H1 (cell line): ENCODE results near the gene GLRB. TPM values are rescaled to one million over a fixed set of nuclear protein-coding genes. Genes with fewer than 3 reads are reported as not detected.

Source experiments
- CTCF ChIA-PET: fragments of 300-600 bp; sonication (Branson Sonifier 250); formaldehyde crosslinking; loops from one replicate; lab custom pipeline; 2021; ENCODE audit not compliant: partially characterized antibody; lab: Charles Lee
- POLR2A ChIA-PET: fragments of 300-600 bp; sonication (Branson Sonifier 250); formaldehyde crosslinking; loops from one replicate; lab custom pipeline; 2021; ENCODE audit warnings: inconsistent platforms; ENCODE audit not compliant: partially characterized antibody; lab: Charles Lee
- DNase-seq, 2 experiments: peaks; one replicate each; pipeline versions ENCODE4 v3.0.0 to v3.0.0-alpha.2; 2010 to 2022; ENCODE audit warnings: low spot score in 2 of 2, low read depth in 1 of 2, mixed read lengths in 1 of 2
- FAIRE-seq: peaks from 2 replicates; lab custom pipeline; 2011; peaks lifted over from hg19 to GRCh38; lab: Jason Lieb, UNC
- H2AFZ ChIP-seq: 2 replicates; pipeline ENCODE4 v1.8.1; 2012; ENCODE audit warnings: low read length, inconsistent platforms
- H2AK5ac ChIP-seq: 2 replicates; pipeline ENCODE4 v1.6.1; 2013; ENCODE audit warnings: low read depth, low read length
- H2BK120ac ChIP-seq: replicated peaks from 2 replicates; pipeline ENCODE3; 2013; ENCODE audit warnings: low read depth, low read length, inconsistent platforms
- H2BK12ac ChIP-seq: 2 replicates; pipeline ENCODE4 v1.6.1; 2013; ENCODE audit warnings: low read depth, low read length
- H2BK15ac ChIP-seq: 2 replicates; pipeline ENCODE4 v1.6.1; 2013; ENCODE audit warnings: low read length
- H2BK20ac ChIP-seq: 2 replicates; pipeline ENCODE4 v1.6.1; 2013; ENCODE audit warnings: low read length
- H2BK5ac ChIP-seq: 2 replicates; pipeline ENCODE4 v1.6.1; 2013; ENCODE audit warnings: low read depth, low read length
- H3K14ac ChIP-seq: 2 replicates; pipeline ENCODE4 v1.6.1; 2013; ENCODE audit warnings: inconsistent platforms; ENCODE audit not compliant: insufficient read length
- H3K18ac ChIP-seq: 2 replicates; pipeline ENCODE4 v1.6.1; 2013; ENCODE audit warnings: low read length; ENCODE audit errors: extremely low read depth
- H3K23ac ChIP-seq: 2 replicates; pipeline ENCODE4 v1.6.1; 2013; ENCODE audit warnings: inconsistent platforms; ENCODE audit not compliant: insufficient read length
- H3K23me2 ChIP-seq: 2 replicates; pipeline ENCODE4 v1.6.1; 2013; ENCODE audit warnings: low read depth, low read length
- H3K27ac ChIP-seq: 2 replicates; pipeline ENCODE4 v1.6.1; 2011; ENCODE audit warnings: low read depth, low read length, inconsistent platforms
- H3K27me3 ChIP-seq, 4 experiments: replicated peaks in 1 of 4; 1 replicate in 1 of 4; 2 replicates in 3 of 4; pipeline versions ENCODE4 v1.6.1 to v1.8.1; 2011 to 2013; ENCODE audit warnings: low read length in 3 of 4, mild to moderate bottlenecking in 3 of 4, inconsistent platforms in 2 of 4, mixed read lengths in 2 of 4, moderate library complexity in 1 of 4; ENCODE audit not compliant: control insufficient read depth in 3 of 4, insufficient read depth in 3 of 4; ENCODE audit errors: extremely low read depth in 1 of 4
- H3K36me3 ChIP-seq, 4 experiments: 2 replicates each; pipeline versions ENCODE4 v1.6.1 to v1.8.1; 2011 to 2013; ENCODE audit warnings: mild to moderate bottlenecking in 4 of 4, low read length in 3 of 4, moderate library complexity in 2 of 4, control low read depth in 1 of 4, inconsistent platforms in 1 of 4; ENCODE audit not compliant: insufficient read depth in 4 of 4, control insufficient read depth in 2 of 4
- H3K4ac ChIP-seq: replicated peaks from 2 replicates; pipeline ENCODE3; 2013; ENCODE audit warnings: low read length, low read depth, mixed read lengths, inconsistent platforms; ENCODE audit not compliant: insufficient read length
- H3K4me1 ChIP-seq, 4 experiments: replicated peaks in 1 of 4; 1 replicate in 1 of 4; 2 replicates in 3 of 4; pipeline versions ENCODE4 v1.6.1 to v1.8.1; 2011 to 2013; ENCODE audit warnings: low read length in 3 of 4, inconsistent platforms in 2 of 4, mixed read lengths in 1 of 4; ENCODE audit not compliant: insufficient read depth in 4 of 4, control insufficient read depth in 3 of 4
- H3K4me2 ChIP-seq, 2 experiments: 2 replicates each; pipeline versions ENCODE4 v1.6.1 to v1.8.1; 2011 to 2013; ENCODE audit warnings: low read depth in 2 of 2, low read length in 2 of 2, control low read depth in 1 of 2, inconsistent platforms in 1 of 2, mild to moderate bottlenecking in 1 of 2; ENCODE audit not compliant: insufficient read depth in 1 of 2
- H3K4me3 ChIP-seq, 4 experiments: fragments of 200-600, 300-600 bp in 1 of 4; sonication (generic), shearing (Covaris generic), sonication (Bioruptor Twin) in 1 of 4; 2 replicates each; pipeline versions ENCODE4 v1.5.1 to v1.8.1; 2011 to 2016; ENCODE audit warnings: low read length in 4 of 4, low read depth in 3 of 4, control low read depth in 2 of 4, inconsistent platforms in 2 of 4, mild to moderate bottlenecking in 2 of 4, mixed read lengths in 1 of 4, moderate library complexity in 1 of 4; ENCODE audit not compliant: insufficient read depth in 2 of 4; ENCODE audit errors: extremely low read depth in 1 of 4
- H3K56ac ChIP-seq: replicated peaks from 2 replicates; pipeline ENCODE3; 2013; ENCODE audit warnings: low read depth, mild to moderate bottlenecking, mixed read lengths, low read length, inconsistent platforms; ENCODE audit not compliant: insufficient read length
- H3K79me1 ChIP-seq: 2 replicates; pipeline ENCODE4 v1.6.1; 2013; ENCODE audit warnings: low read depth, low read length, control low read depth
- H3K79me2 ChIP-seq, 2 experiments: 2 replicates each; pipeline versions ENCODE4 v1.6.1 to v1.8.1; 2012 to 2013; ENCODE audit warnings: low read length in 2 of 2, mild to moderate bottlenecking in 2 of 2, inconsistent platforms in 1 of 2; ENCODE audit not compliant: insufficient read depth in 2 of 2, control insufficient read depth in 1 of 2
- H3K9ac ChIP-seq, 4 experiments: replicated peaks in 1 of 4; 1 replicate in 1 of 4; 2 replicates in 3 of 4; pipeline versions ENCODE4 v1.6.1 to v1.8.1; 2011 to 2013; ENCODE audit warnings: low read depth in 3 of 4, low read length in 3 of 4, control low read depth in 2 of 4, mild to moderate bottlenecking in 2 of 4, moderate library complexity in 2 of 4, inconsistent platforms in 1 of 4; ENCODE audit errors: extremely low read depth in 1 of 4
- H3K9me3 ChIP-seq, 2 experiments: 2 replicates each; pipeline versions ENCODE4 v1.6.1 to v1.8.1; 2012 to 2013; ENCODE audit warnings: mild to moderate bottlenecking in 2 of 2, moderate library complexity in 2 of 2, control low read depth in 1 of 2, inconsistent platforms in 1 of 2, low read depth in 1 of 2, low read length in 1 of 2, mixed read lengths in 1 of 2; ENCODE audit not compliant: insufficient read depth in 2 of 2
- H4K20me1 ChIP-seq, 2 experiments: replicated peaks in 1 of 2; 2 replicates each; pipeline versions ENCODE3 to v1.8.1; 2011 to 2013; ENCODE audit warnings: inconsistent platforms in 2 of 2, low read length in 2 of 2, mild to moderate bottlenecking in 1 of 2; ENCODE audit not compliant: insufficient read depth in 2 of 2, control insufficient read depth in 1 of 2
- H4K5ac ChIP-seq: 2 replicates; pipeline ENCODE4 v1.6.1; 2013; ENCODE audit warnings: low read length, low read depth, mixed read lengths, inconsistent platforms; ENCODE audit not compliant: insufficient read length
- H4K8ac ChIP-seq: 2 replicates; pipeline ENCODE4 v1.8.0; 2013; ENCODE audit warnings: mild to moderate bottlenecking, moderate library complexity, low read length, inconsistent platforms; ENCODE audit not compliant: insufficient read depth; ENCODE audit errors: extremely low read depth
- H4K91ac ChIP-seq: replicated peaks from 2 replicates; pipeline ENCODE3; 2013; ENCODE audit warnings: low read length, mixed read lengths, inconsistent platforms; ENCODE audit not compliant: insufficient read length
- ATF3 ChIP-seq: IDR thresholded peaks from 2 replicates; pipeline ENCODE4 v1.6.1; 2011; ENCODE audit warnings: low read depth, mild to moderate bottlenecking, low read length; ENCODE audit not compliant: insufficient read depth
- BACH1 ChIP-seq: IDR thresholded peaks from 2 replicates; pipeline ENCODE4 v1.6.1; 2012; ENCODE audit warnings: low read length, improper control_type of control experiment
- CHD2 ChIP-seq: IDR thresholded peaks from 2 replicates; pipeline ENCODE4 v1.6.1; 2012; ENCODE audit warnings: low read length, improper control_type of control experiment
- EGR1 ChIP-seq: IDR thresholded peaks from 2 replicates; pipeline ENCODE4 v1.6.1; 2011; ENCODE audit warnings: low read depth, low read length, borderline replicate concordance
- EP300 ChIP-seq, 2 experiments: IDR thresholded peaks; 1 replicate in 1 of 2; 2 replicates in 1 of 2; pipeline ENCODE4 v1.6.1; 2011 to 2012; ENCODE audit warnings: low read depth in 2 of 2, low read length in 2 of 2, mild to moderate bottlenecking in 2 of 2, borderline replicate concordance in 1 of 2, inconsistent platforms in 1 of 2, moderate library complexity in 1 of 2
- FOSL1 ChIP-seq: IDR thresholded peaks from 2 replicates; pipeline ENCODE4 v1.6.1; 2011; ENCODE audit warnings: mild to moderate bottlenecking, low read depth, low read length, moderate library complexity; ENCODE audit not compliant: insufficient read depth
- KDM1A ChIP-seq: fragments of 200-600, 300-600 bp; sonication (generic); IDR thresholded peaks from 2 replicates; pipeline ENCODE4 v1.7.1; 2016; ENCODE audit warnings: mild to moderate bottlenecking, low read length, borderline replicate concordance
- KDM4A ChIP-seq: IDR thresholded peaks from one replicate; pipeline ENCODE4 v1.7.1; 2012; ENCODE audit warnings: low read depth, mild to moderate bottlenecking, moderate library complexity, low read length, inconsistent platforms; ENCODE audit not compliant: severe bottlenecking
- NRF1 ChIP-seq: IDR thresholded peaks from 2 replicates; pipeline ENCODE4 v1.6.1; 2011; ENCODE audit warnings: mild to moderate bottlenecking, low read depth, low read length, improper control_type of control experiment
- POLR2AphosphoS5 ChIP-seq: IDR thresholded peaks from 2 replicates; pipeline ENCODE4 v1.6.1; 2011; ENCODE audit warnings: low read depth, low read length
- SIRT6 ChIP-seq: IDR thresholded peaks from one replicate; pipeline ENCODE4 v1.7.1; 2012; ENCODE audit warnings: low read length, inconsistent platforms
- SRF ChIP-seq: IDR thresholded peaks from 2 replicates; pipeline ENCODE4 v1.6.1; 2011; ENCODE audit warnings: mild to moderate bottlenecking, low read depth, low read length, moderate library complexity
- TAF1 ChIP-seq: IDR thresholded peaks from 2 replicates; pipeline ENCODE4 v1.6.1; 2011; ENCODE audit warnings: mild to moderate bottlenecking, low read depth, low read length
- WGBS, 2 experiments: shearing (Covaris generic) in 1 of 2; methylation state at CpG; one replicate each; pipeline versions ENCODE4 v1.1.6 to v1.1.7; 2013 to 2015; ENCODE audit warnings: low lambda C conversion rate in 2 of 2, mixed read lengths in 2 of 2, inconsistent platforms in 1 of 2, low coverage in 1 of 2, missing lambda C conversion rate in 1 of 2; ENCODE audit not compliant: insufficient replicate concordance in 2 of 2, insufficient coverage in 1 of 2, insufficient read length in 1 of 2; ENCODE audit errors: extremely low coverage in 1 of 2, missing lambda C conversion rate in 1 of 2; 5-methylcytosine and 5-hydroxymethylcytosine counted together
- polyA plus RNA-seq, 7 experiments: library from polyadenylated mRNA; depleted of rRNA in 3 of 7; stranded (reverse) in 5 of 7; unstranded in 2 of 7; fragments of >200 nt in 5 of 7; fragments of 200-250 nt in 2 of 7; gene quantifications; 1 replicate in 5 of 7; 2 replicates in 1 of 7; 4 replicates in 1 of 7; pipeline versions ENCODE4 v1.2.1 to v1.2.3, GENCODE V29; 2011 to 2013; ENCODE audit warnings: missing spikeins in 2 of 7, mixed read lengths in 2 of 7
- total RNA-seq: library from RNA; stranded (reverse); fragmentation: NEBNext Ultra II Directional; extraction: Animal tissue kit (Norgen Biotek cat#: 25700); gene quantifications from 2 replicates; pipeline ENCODE4 v1.2.1, GENCODE V29; 2021
- TF ChIP-seq, protein P1 (sequence below): IDR thresholded peaks from 2 replicates; pipeline ENCODE4 v1.6.1; 2012; ENCODE audit warnings: inconsistent platforms

GLRB gene
- total and polyA plus RNA-seq, 2 of the 8 experiments (the other 6 are each of a cell fraction or from before 2014, with no cell fraction given): 0.33 to 1.1 TPM

DNA sequence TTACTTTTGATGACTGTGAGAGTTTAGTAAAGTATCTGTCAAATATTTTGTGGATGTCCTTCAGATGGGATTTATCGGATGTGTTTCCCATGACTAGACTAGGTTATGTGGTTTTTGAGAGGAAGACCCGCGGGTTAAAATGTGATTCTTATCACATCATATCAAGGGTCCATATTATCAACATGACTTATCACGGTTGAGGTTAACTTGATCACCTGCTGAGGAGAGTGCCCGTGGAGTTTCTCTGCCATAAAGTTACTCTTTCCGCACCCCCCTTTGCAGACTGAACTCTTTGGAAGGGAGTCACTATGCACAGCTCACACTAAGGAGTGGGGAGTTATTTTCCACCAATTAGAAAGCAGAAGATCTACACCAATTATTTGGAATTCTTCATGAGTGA lies 38.7 kb downstream of the GLRB start:
- no peak overlapping the region for H4K91ac ChIP-seq
- H2BK12ac ChIP-seq: no peak overlapping the region
- H3K4me1 ChIP-seq: no peaks in the 10 kb centered on the region
- H4K8ac ChIP-seq: no peak overlapping the region
- POLR2A ChIA-PET: no interaction called here
- no peak for DNase-seq
- no peak overlapping the region for H3K4me3 ChIP-seq
- no peak for TF ChIP-seq ATF3
- no peak for TF ChIP-seq CHD2
- TF ChIP-seq EGR1: no peak
- TF ChIP-seq SIRT6: no peak
- no peak for TF ChIP-seq POLR2AphosphoS5
- no peak for TF ChIP-seq KDM4A
- TF ChIP-seq KDM1A: no peak
- no peak for TF ChIP-seq FOSL1
- TF ChIP-seq EP300 (IDR thresholded peaks at IDR 0.05; ENCODE audit: borderline replicate concordance in 1 of 2, low read depth in 2 of 2, low read length in 2 of 2): no peak
- TF ChIP-seq, protein P1, sequence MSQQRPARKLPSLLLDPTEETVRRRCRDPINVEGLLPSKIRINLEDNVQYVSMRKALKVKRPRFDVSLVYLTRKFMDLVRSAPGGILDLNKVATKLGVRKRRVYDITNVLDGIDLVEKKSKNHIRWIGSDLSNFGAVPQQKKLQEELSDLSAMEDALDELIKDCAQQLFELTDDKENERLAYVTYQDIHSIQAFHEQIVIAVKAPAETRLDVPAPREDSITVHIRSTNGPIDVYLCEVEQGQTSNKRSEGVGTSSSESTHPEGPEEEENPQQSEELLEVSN: no peak
- no peak for TF ChIP-seq NRF1
- no peak for TF ChIP-seq SRF
- no peak for TF ChIP-seq BACH1
- TF ChIP-seq TAF1: no peak
- CTCF ChIA-PET: no interaction called here
- H2AFZ ChIP-seq: no peak overlapping the region
- no peaks in the 10 kb centered on the region for H4K20me1 ChIP-seq
- no peak overlapping the region for H2BK120ac ChIP-seq
- no peak overlapping the region for H2BK15ac ChIP-seq
- no peak overlapping the region for H3K4me2 ChIP-seq
- 85% methylated on average over 6 of the region's 6 CpGs; no CpG with 5 or more reads in 1 of the 2 experiments for WGBS, 2 experiments
- H2BK5ac ChIP-seq: no peak overlapping the region
- no peak overlapping the region for H3K27ac ChIP-seq
- no peak overlapping the region for H3K4ac ChIP-seq
- no peak overlapping the region for H2BK20ac ChIP-seq
- H3K18ac ChIP-seq: no peak overlapping the region
- no peak overlapping the region for H3K56ac ChIP-seq
- H3K79me2 ChIP-seq: no peaks in the 10 kb centered on the region
- no peaks in the 10 kb centered on the region for H3K23me2 ChIP-seq
- no peak overlapping the region for H2AK5ac ChIP-seq
- H3K23ac ChIP-seq: no peak overlapping the region
- no peak overlapping the region for H3K14ac ChIP-seq
- H3K9ac ChIP-seq: no peak overlapping the region
- no peaks in the 10 kb centered on the region for H3K9me3 ChIP-seq
- H3K79me1 ChIP-seq: no peaks in the 10 kb centered on the region
- FAIRE-seq: no peak
- H3K27me3 ChIP-seq: peaks cover 0 to 1% (median 0%) of the 10 kb centered on the region in 4 experiments; a peak in 1 of 7 replicates
- no peaks in the 10 kb centered on the region for H3K36me3 ChIP-seq
- H4K5ac ChIP-seq: no peak overlapping the region
